ENCODE measurements around the gene RMRP.
"Not testable (repeated sequence)": the region's sequence is repeated elsewhere in the genome, so short reads cannot be mapped to it uniquely, and the experiment has no call there.

The RMRP gene

GRCh38 chr9:35664531-35665470, 7.0 kb upstream of the RMRP start, which contains the start of gene ARHGEF39:
Gene ARHGEF39 (minus strand): TSS chr9:35665195. CDS start chr9:35665169, 26 bp downstream.
- DNase-seq (ENCODE audit: low read depth in 2 of 2), result no peak

GRCh38 chr9:35662437-35662836, 4.6 kb upstream of the RMRP start:
- no peak for DNase-seq (ENCODE audit: low read depth in 2 of 2)

- DNase-seq (ENCODE audit: low read depth in 2 of 2), result no peak
Observed at GRCh38 chr9:35661756-35662350, 4.0 kb upstream of the RMRP start.

- DNase-seq (ENCODE audit: low read depth in 2 of 2), result no peak
Observed at GRCh38 chr9:35660966-35661415, 3.2 kb upstream of the RMRP start.

- no peak for DNase-seq (ENCODE audit: low read depth in 2 of 2)
Observed at GRCh38 chr9:35659340-35659739, 1.5 kb upstream of the RMRP start.

GRCh38 chr9:35658968-35659220, 1.1 kb upstream of the RMRP start:
- no peak for DNase-seq (ENCODE audit: low read depth in 2 of 2)

GRCh38 chr9:35658137-35658967, 533 bp upstream of the RMRP start, which contains the start of gene CCDC107:
Gene CCDC107 (plus strand): TSS chr9:35658292. CDS start chr9:35658380, 88 bp downstream.
- peak; percentile 57 to 62 for DNase-seq (ENCODE audit: low read depth in 2 of 2)

GRCh38 chr9:35656831-35657545, 831 bp downstream of the RMRP start:
- no peak for DNase-seq (ENCODE audit: low read depth in 2 of 2)

GRCh38 chr9:35656348-35656747, 1.5 kb downstream of the RMRP start:
- no peak for DNase-seq (ENCODE audit: low read depth in 2 of 2)

GRCh38 chr9:35653611-35654010, 4.2 kb downstream of the RMRP start:
- no peak for DNase-seq (ENCODE audit: low read depth in 2 of 2)

GRCh38 chr9:35652829-35653209, 5.0 kb downstream of the RMRP start:
- DNase-seq (ENCODE audit: low read depth in 2 of 2), result no peak

- DNase-seq (ENCODE audit: low read depth in 2 of 2), result no peak
Observed at GRCh38 chr9:35651956-35652828, 5.6 kb downstream of the RMRP start.

GRCh38 chr9:35650341-35651158, 7.3 kb downstream of the RMRP start, which contains the start of gene SIT1:
Gene SIT1 (minus strand): TSS chr9:35650931. CDS start chr9:35650853, 78 bp downstream.
- DNase-seq (ENCODE audit: low read depth in 2 of 2), result no peak

GRCh38 chr9:35649431-35650340, 8.1 kb downstream of the RMRP start:
- no peak for DNase-seq (ENCODE audit: low read depth in 2 of 2)

- peak; percentile 61 to 62 for DNase-seq (ENCODE audit: low read depth in 2 of 2)
Observed at GRCh38 chr9:35646533-35647265, 11.1 kb downstream of the RMRP start.

GRCh38 chr9:35646153-35646532, 11.7 kb downstream of the RMRP start:
- DNase-seq (ENCODE audit: low read depth in 2 of 2), result no peak

GRCh38 chr9:35645736-35646135, 12.1 kb downstream of the RMRP start:
- not testable (repeated sequence) for DNase-seq (ENCODE audit: low read depth in 2 of 2)

- no peak for DNase-seq (ENCODE audit: low read depth in 2 of 2)
Observed at GRCh38 chr9:35643046-35643445, 14.8 kb downstream of the RMRP start.

Data from fibroblast of skin of left biceps (primary cell).